Colonic mucosa (tissue), 4 donors: ENCODE data around the gene BTBD2. TPM values are rescaled to one million over a fixed set of nuclear protein-coding genes. Genes with fewer than 3 reads are reported as not detected.

ENCODE experiments used
- DNase-seq: peaks from one replicate; pipeline ENCODE4 v3.0.0-alpha.2; 2020
- H3K27ac ChIP-seq: fragments of 200-600 bp; one replicate; pipeline ENCODE4 v1.8.0; 2021
- H3K27me3 ChIP-seq: fragments of 200-600 bp; one replicate; pipeline ENCODE4 v1.8.0; 2021
- H3K36me3 ChIP-seq: fragments of 200-600 bp; one replicate; pipeline ENCODE4 v1.8.0; 2021
- H3K4me1 ChIP-seq: fragments of 200-600 bp; one replicate; pipeline ENCODE4 v1.8.0; 2021; ENCODE audit warnings: mild to moderate bottlenecking
- H3K4me3 ChIP-seq: fragments of 200-600 bp; one replicate; pipeline ENCODE4 v1.8.0; 2021
- H3K9ac ChIP-seq, 2 donors: one replicate each; pipeline ENCODE4 v1.7.0; 2013; ENCODE audit warnings: control low read depth in 2 of 2, low read depth in 2 of 2, low read length in 2 of 2
- H3K9me3 ChIP-seq: fragments of 200-600 bp; one replicate; pipeline ENCODE4 v1.8.0; 2021
- intact Hi-C: fragments of 100-400 bp; cut with DNase I; formaldehyde crosslinking; loops from one replicate; pipeline ENCODE4 v1.14.1; 2022
- total RNA-seq, 2 donors: library from RNA; stranded (reverse); fragmentation: NEBNext Ultra II Directional in 1 of 2; extraction: Animal tissue kit (Norgen Biotek cat#: 25700) in 1 of 2; gene quantifications; one replicate each; pipeline ENCODE4 v1.2.1, GENCODE V29; 2021
- TF ChIP-seq, protein P1 (sequence below): fragments of 200-600 bp; IDR thresholded peaks from one replicate; pipeline ENCODE4 v1.8.0; 2022; ENCODE audit warnings: antibody characterized with exemption, mild to moderate bottlenecking
- donor health status: healthy.
- donor health status: DM: no; HTN: no; CAD: no.
- donor health status: DM: no; HTN: no; CAD: no.

Gene BTBD2
- total RNA-seq, 2 donors from 2014 or later, result 74.5 to 81.5 TPM

DNA sequence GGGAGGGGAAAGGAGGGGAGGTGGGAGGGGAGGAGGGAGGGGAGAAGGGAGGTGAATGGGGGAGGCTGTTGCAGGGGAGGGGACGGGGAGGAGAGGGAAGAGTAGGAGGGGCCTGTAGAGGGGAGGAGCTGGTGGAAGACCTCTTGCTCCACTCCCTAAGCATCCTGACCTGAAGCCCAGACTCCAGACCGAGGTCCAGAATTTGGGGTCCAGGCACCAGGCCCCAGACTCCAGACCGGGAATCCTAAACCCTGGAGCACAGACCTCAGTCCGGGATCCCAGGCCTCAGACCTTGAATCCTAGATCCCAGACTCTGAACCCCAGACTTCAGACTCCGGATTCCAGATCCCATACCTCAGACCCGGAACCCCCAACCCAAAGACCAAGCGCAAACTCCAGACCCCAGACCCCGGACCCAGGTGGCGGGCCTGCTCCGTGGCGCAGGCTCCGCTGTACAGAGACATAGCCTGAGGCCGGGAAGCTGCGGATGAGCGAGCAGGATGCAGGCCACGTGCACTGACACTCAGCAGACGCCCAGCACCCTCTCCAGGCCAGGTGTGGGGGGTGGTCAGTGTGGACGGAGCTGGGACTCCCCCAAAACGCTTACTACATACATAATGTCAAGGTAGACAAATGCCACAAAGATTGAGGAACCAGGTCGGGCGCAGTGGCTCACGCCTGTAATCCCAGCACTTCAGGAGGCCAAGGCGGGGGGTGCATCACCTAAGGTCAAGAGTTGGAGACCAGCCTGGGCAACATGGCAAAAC is 710 bp upstream of the BTBD2 start:
- TF ChIP-seq, protein P1, sequence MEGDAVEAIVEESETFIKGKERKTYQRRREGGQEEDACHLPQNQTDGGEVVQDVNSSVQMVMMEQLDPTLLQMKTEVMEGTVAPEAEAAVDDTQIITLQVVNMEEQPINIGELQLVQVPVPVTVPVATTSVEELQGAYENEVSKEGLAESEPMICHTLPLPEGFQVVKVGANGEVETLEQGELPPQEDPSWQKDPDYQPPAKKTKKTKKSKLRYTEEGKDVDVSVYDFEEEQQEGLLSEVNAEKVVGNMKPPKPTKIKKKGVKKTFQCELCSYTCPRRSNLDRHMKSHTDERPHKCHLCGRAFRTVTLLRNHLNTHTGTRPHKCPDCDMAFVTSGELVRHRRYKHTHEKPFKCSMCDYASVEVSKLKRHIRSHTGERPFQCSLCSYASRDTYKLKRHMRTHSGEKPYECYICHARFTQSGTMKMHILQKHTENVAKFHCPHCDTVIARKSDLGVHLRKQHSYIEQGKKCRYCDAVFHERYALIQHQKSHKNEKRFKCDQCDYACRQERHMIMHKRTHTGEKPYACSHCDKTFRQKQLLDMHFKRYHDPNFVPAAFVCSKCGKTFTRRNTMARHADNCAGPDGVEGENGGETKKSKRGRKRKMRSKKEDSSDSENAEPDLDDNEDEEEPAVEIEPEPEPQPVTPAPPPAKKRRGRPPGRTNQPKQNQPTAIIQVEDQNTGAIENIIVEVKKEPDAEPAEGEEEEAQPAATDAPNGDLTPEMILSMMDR, result no peak
- Histone ChIP-seq H3K9me3 (no peaks in the 10 kb centered on the region), H3K4me3 (peak overlapping the region; percentile 12), H3K27ac (no peak overlapping the region), H3K36me3 (no peaks in the 10 kb centered on the region), H3K9ac (peak overlapping the region; percentile 3 to 43), H3K4me1 (no peaks in the 10 kb centered on the region), H3K27me3 (no peaks in the 10 kb centered on the region)
- peak; percentile 85 for DNase-seq
- intact Hi-C loops, result loop anchor here (5.0 to 10.0 kb wide), 2 partner anchors 81 to 136 kb away; partner anchors contain the start of gene AP3D1

DNA sequence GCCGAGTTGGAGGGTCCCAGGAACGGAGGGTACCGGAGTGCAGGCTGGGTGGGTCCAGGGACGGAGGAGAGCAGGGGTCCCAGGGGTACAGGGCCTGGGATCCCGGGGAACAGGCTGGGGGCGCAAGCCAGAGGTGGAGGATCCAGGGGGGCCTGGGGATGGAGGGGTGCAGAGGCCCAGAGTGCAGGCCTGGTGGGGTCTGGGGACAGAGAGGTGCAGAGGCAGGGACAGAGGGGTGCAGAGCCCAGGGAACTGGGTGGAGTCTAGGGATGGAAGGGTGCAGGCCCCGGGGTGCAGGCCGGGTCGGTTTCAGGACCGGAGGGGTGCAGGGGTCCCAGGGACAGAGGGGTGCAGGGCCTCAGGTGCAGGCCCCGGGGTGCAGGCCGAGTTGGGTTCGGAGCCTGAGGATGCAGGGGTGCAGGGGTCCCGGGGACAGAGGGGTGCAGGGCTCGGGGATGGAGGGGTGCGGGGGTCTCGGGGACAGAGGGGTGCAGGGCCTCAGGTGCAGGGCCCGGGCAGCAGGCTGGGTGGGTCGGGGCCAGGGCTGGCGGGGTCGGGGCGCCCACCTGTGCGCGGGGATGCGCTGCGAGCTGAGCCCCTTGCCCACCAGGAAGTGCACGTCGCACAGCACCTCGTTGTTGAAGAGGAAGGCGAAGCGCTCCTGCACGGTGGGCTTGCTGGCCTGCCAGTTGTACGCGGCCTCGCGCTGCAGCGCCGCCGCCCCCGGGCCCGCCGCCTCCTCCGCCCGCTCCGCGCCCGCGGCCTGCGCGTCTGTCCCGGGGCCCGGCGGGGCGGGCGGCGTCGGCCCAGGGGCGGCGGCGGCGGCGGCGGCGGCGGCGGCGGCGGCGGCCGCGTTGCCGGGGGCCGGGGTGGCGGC is 545 bp downstream of the BTBD2 start:
- H3K4me1 ChIP-seq, result no peaks in the 10 kb centered on the region
- TF ChIP-seq, protein P1, result no peak
- peak overlapping the region; percentile 68 to 79 for H3K9ac ChIP-seq
- no peak overlapping the region for H3K27ac ChIP-seq
- no peaks in the 10 kb centered on the region for H3K27me3 ChIP-seq
- intact Hi-C loops, result loop anchor here (5.0 to 10.0 kb wide), 2 partner anchors 80 to 137 kb away; partner anchors contain the start of gene AP3D1
- H3K36me3 ChIP-seq, result no peaks in the 10 kb centered on the region
- no peak for DNase-seq
- H3K9me3 ChIP-seq, result no peaks in the 10 kb centered on the region
- peak overlapping the region; percentile 63 for H3K4me3 ChIP-seq

DNA sequence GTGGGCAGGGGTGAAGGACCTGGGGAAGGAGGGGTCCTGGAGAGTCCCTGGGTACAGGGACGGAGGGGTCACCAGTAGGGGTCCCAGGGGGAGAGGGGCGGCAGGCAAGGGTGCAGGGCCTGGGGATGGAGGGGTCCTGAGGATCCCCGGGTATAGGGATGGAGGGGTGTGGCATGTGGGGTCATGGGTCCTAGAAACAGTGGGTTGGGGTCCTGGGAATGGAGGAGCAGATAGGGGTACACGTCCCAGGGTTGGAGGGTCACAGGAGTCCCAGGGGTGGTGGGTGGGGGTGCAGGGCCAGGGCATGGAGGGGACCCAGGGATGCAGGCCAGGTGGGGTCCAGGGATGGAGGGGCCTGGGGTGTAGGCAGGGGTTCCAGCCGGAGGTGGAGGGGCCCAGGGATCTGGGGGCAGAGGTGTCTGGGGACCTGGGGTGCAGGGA is 1.4 kb downstream of the BTBD2 start:
- intact Hi-C loops, result loop anchor here (10.0 kb wide), 1 partner anchor 79 kb away; no protein-coding TSS in a partner anchor
- Histone ChIP-seq H3K27me3 (no peaks in the 10 kb centered on the region), H3K4me1 (no peaks in the 10 kb centered on the region), H3K4me3 (peak overlapping the region; percentile 63), H3K9me3 (no peaks in the 10 kb centered on the region), H3K36me3 (no peaks in the 10 kb centered on the region), H3K27ac (no peak overlapping the region), H3K9ac (no peak overlapping the region)
- TF ChIP-seq, protein P1, result no peak
- no peak for DNase-seq

DNA sequence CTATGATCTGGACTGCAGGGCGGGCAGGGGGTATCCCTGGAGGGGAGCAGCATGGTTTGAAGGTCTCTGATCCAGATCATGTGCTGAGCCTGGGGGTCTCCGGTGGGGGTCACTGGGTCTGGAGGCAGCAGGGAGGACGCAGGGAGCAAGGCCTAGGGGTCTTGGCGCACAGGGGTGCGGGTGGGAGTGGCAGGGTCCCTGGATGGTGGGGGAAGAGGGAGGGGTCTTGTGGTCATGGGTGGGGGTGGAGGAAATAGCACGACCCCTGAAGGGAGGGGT is 1.9 kb downstream of the BTBD2 start:
- TF ChIP-seq, protein P1, result no peak
- no peaks in the 10 kb centered on the region for H3K9me3 ChIP-seq
- intact Hi-C loops, result loop anchor here (10.0 kb wide), 1 partner anchor 79 kb away; no protein-coding TSS in a partner anchor
- H3K27ac ChIP-seq, result no peak overlapping the region
- H3K4me1 ChIP-seq, result no peaks in the 10 kb centered on the region
- DNase-seq, result no peak
- no peak overlapping the region for H3K9ac ChIP-seq
- no peaks in the 10 kb centered on the region for H3K27me3 ChIP-seq
- H3K4me3 ChIP-seq, result no peak overlapping the region
- no peaks in the 10 kb centered on the region for H3K36me3 ChIP-seq

DNA sequence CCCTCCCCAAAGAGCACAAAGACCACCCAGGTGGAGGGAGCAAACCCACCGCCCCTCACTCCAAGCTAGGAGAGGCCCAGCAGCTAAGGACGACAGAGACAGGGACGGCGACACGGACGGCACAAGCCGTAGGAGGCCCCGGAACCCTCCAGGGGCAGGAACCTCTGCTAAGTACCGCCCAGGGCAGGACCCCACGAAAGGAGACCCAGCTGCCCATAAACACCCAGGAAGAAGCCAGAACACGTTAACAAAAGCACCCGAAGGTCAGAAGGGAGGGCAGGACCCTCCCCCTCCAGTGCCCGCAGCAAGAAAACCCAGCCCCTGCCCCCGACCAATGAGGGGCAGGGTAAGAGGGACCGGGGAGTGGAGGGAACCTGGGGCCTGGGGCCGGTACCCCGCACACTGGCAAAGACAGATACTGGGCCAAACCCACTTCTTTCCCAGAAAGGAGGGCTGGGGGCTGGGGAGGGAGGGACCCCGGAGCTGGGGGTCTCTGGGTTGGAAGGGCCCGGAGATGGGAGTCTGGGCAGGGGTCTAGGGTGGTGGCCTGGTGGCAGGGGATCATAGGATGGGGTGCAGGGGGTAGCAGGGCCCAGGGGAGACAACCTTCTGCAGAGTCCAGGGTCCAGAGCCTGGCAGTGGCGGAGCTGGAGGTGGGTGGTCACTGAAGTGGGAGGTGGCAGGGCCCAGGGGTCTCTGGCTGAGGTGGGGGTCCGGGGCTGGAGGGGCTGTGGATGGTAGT is 2.4 kb downstream of the BTBD2 start:
- TF ChIP-seq, protein P1, result no peak
- H3K36me3 ChIP-seq, result no peaks in the 10 kb centered on the region
- no peak overlapping the region for H3K4me3 ChIP-seq
- DNase-seq, result no peak
- no peaks in the 10 kb centered on the region for H3K9me3 ChIP-seq
- no peak overlapping the region for H3K9ac ChIP-seq
- H3K4me1 ChIP-seq, result no peaks in the 10 kb centered on the region
- no peaks in the 10 kb centered on the region for H3K27me3 ChIP-seq
- no peak overlapping the region for H3K27ac ChIP-seq
- intact Hi-C loops, result loop anchor here (10.0 kb wide), 1 partner anchor 78 kb away; no protein-coding TSS in a partner anchor
